Chondrocyte (in vitro differentiated cells): ENCODE results near the gene MRPS18C. TPM values are rescaled to one million over a fixed set of nuclear protein-coding genes. Genes with fewer than 3 reads are reported as not detected.

Experiments
- DNase-seq: peaks from one replicate; pipeline ENCODE4 v3.0.0; 2021; ENCODE audit warnings: mixed read lengths, low spot score
- H3K27ac Mint-ChIP-seq: one replicate; pipeline ENCODE4 v1.8.0; 2021; ENCODE audit warnings: mild to moderate bottlenecking, moderate library complexity, mixed read lengths; ENCODE audit not compliant: unreplicated experiment
- H3K27me3 Mint-ChIP-seq: 2 replicates; pipeline ENCODE4 v1.8.0; 2021; ENCODE audit warnings: low read depth, mixed read lengths
- H3K36me3 Mint-ChIP-seq: 2 replicates; pipeline ENCODE4 v1.8.0; 2021; ENCODE audit warnings: low read depth, mixed read lengths
- H3K4me1 Mint-ChIP-seq: 2 replicates; pipeline ENCODE4 v1.8.0; 2021; ENCODE audit warnings: low read depth, mild to moderate bottlenecking, mixed read lengths
- H3K4me3 Mint-ChIP-seq: one replicate; pipeline ENCODE4 v1.8.0; 2021; ENCODE audit warnings: mild to moderate bottlenecking, moderate library complexity, mixed read lengths; ENCODE audit not compliant: unreplicated experiment
- H3K9me3 Mint-ChIP-seq: 2 replicates; pipeline ENCODE4 v1.8.0; 2021; ENCODE audit warnings: low read depth, mixed read lengths
- total RNA-seq: library from RNA; stranded (reverse); gene quantifications from 3 replicates; pipeline ENCODE4 v1.2.1, GENCODE V29; 2021
- TF ChIP-seq, protein P1 (sequence below): fragments of 200-600 bp; sonication (generic); IDR thresholded peaks from 2 replicates; pipeline ENCODE4 v1.5.0; 2021; ENCODE audit warnings: antibody characterized with exemption, mild to moderate bottlenecking, moderate library complexity

MRPS18C gene
- total RNA-seq, 1 donor from 2014 or later = 34.5 TPM

DNA sequence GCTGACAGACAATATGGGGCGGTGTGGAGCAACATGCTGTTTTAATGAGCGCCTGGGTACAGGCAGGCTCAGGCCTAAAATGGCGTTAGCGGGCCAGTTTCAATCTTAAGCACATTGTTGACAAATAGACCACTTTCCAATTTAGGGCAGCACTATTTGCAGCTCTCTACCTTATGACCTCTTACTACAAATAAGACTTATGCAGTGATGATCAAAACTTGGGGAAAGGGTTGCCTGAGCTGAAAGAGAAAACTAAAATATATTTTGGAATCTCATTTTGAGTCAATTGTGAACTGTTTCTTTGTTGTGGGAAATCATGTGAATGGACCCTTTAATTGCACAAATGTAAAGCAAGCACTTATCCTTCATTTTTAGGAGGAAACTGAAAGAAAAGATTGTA is 54.6 kb downstream of the MRPS18C start:
- TF ChIP-seq, protein P1, sequence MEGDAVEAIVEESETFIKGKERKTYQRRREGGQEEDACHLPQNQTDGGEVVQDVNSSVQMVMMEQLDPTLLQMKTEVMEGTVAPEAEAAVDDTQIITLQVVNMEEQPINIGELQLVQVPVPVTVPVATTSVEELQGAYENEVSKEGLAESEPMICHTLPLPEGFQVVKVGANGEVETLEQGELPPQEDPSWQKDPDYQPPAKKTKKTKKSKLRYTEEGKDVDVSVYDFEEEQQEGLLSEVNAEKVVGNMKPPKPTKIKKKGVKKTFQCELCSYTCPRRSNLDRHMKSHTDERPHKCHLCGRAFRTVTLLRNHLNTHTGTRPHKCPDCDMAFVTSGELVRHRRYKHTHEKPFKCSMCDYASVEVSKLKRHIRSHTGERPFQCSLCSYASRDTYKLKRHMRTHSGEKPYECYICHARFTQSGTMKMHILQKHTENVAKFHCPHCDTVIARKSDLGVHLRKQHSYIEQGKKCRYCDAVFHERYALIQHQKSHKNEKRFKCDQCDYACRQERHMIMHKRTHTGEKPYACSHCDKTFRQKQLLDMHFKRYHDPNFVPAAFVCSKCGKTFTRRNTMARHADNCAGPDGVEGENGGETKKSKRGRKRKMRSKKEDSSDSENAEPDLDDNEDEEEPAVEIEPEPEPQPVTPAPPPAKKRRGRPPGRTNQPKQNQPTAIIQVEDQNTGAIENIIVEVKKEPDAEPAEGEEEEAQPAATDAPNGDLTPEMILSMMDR = no peak
- no peak overlapping the region for H3K4me3 Mint-ChIP-seq

More for the DNA sequence above, 54.6 kb downstream of the MRPS18C start:
- no peaks in the 10 kb centered on the region for H3K36me3 Mint-ChIP-seq
- no peaks in the 10 kb centered on the region for H3K4me1 Mint-ChIP-seq
- DNase-seq = no peak
- no peak overlapping the region for H3K27ac Mint-ChIP-seq
- H3K27me3 Mint-ChIP-seq = no peaks in the 10 kb centered on the region
- H3K9me3 Mint-ChIP-seq = no peaks in the 10 kb centered on the region

Other genes with a start within 250 kb of the MRPS18C start
- gene COQ2, start 171.3 kb upstream of the MRPS18C start, total RNA-seq = 8.5 to 10.1 TPM (median 9.3 TPM) in 3 replicates
- gene HPSE, start 121.2 kb upstream of the MRPS18C start, total RNA-seq = 0.31 to 0.90 TPM (median 0.38 TPM) in 3 replicates
- gene HELQ, start 235 bp upstream of the MRPS18C start, total RNA-seq = 7.2 to 13.5 TPM (median 9.6 TPM) in 3 replicates
- gene ABRAXAS1, start 29.0 kb downstream of the MRPS18C start, total RNA-seq = 11.0 to 14.6 TPM (median 12.2 TPM) in 3 replicates
- gene GPAT3, start 80.0 kb downstream of the MRPS18C start, total RNA-seq = 0.07 to 0.17 TPM (median 0.15 TPM) in 3 replicates